Liver (tissue), 3 donors: ENCODE results near the gene CRHR2.

ENCODE experiments used
- EGR1 ChIP-seq, 2 donors: IDR thresholded peaks; 2 replicates each; pipeline ENCODE4 v1.6.1; 2016 to 2018; ENCODE audit warnings: antibody characterized with exemption in 2 of 2, low read depth in 2 of 2
- FOXA2 ChIP-seq: IDR thresholded peaks from 2 replicates; pipeline ENCODE4 v1.6.1; 2016; ENCODE audit warnings: antibody characterized with exemption
- GABPA ChIP-seq, 2 donors: IDR thresholded peaks in 1 of 2; conservative IDR thresholded peaks in 1 of 2; 2 replicates each; pipeline ENCODE4 v1.6.1; 2016; ENCODE audit warnings: antibody characterized with exemption in 2 of 2, mild to moderate bottlenecking in 1 of 2, moderate library complexity in 1 of 2
- JUND ChIP-seq, 2 donors: IDR thresholded peaks; 2 replicates each; pipeline ENCODE4 v1.6.1; 2016; ENCODE audit warnings: antibody characterized with exemption in 2 of 2
- RAD21 ChIP-seq, 2 donors: IDR thresholded peaks; 2 replicates each; pipeline ENCODE4 v1.6.1; 2016; ENCODE audit warnings: antibody characterized with exemption in 2 of 2, mild to moderate bottlenecking in 2 of 2
- RXRA ChIP-seq, 2 donors: IDR thresholded peaks; 2 replicates each; pipeline ENCODE4 v1.6.1; 2017 to 2018; ENCODE audit warnings: antibody characterized with exemption in 2 of 2, mild to moderate bottlenecking in 1 of 2
- TAF1 ChIP-seq: conservative IDR thresholded peaks from 2 replicates; pipeline ENCODE4 v1.6.1; 2016; ENCODE audit warnings: antibody characterized with exemption, mild to moderate bottlenecking
- YY1 ChIP-seq: IDR thresholded peaks from 2 replicates; pipeline ENCODE4 v1.6.1; 2016; ENCODE audit warnings: antibody characterized with exemption, mild to moderate bottlenecking
- TF ChIP-seq, protein P1 (sequence below): IDR thresholded peaks from 2 replicates; pipeline ENCODE4 v1.6.1; 2016; ENCODE audit warnings: antibody characterized with exemption
- TF ChIP-seq, protein P2 (sequence below): fragments of 150-350 bp; IDR thresholded peaks from 2 replicates; pipeline ENCODE4 v1.5.1; 2017; ENCODE audit warnings: improper control_type of control experiment, low read depth, low read length; ENCODE audit not compliant: missing input control
- TF ChIP-seq, protein P3 (sequence below): IDR thresholded peaks from 2 replicates; pipeline ENCODE4 v1.6.1; 2016; ENCODE audit warnings: antibody characterized with exemption, mild to moderate bottlenecking
- TF ChIP-seq, protein P4 (sequence below): IDR thresholded peaks from 2 replicates; pipeline ENCODE4 v1.6.1; 2016; ENCODE audit warnings: antibody characterized with exemption
- donor health status: healthy.
- donor health status: healthy.

DNA sequence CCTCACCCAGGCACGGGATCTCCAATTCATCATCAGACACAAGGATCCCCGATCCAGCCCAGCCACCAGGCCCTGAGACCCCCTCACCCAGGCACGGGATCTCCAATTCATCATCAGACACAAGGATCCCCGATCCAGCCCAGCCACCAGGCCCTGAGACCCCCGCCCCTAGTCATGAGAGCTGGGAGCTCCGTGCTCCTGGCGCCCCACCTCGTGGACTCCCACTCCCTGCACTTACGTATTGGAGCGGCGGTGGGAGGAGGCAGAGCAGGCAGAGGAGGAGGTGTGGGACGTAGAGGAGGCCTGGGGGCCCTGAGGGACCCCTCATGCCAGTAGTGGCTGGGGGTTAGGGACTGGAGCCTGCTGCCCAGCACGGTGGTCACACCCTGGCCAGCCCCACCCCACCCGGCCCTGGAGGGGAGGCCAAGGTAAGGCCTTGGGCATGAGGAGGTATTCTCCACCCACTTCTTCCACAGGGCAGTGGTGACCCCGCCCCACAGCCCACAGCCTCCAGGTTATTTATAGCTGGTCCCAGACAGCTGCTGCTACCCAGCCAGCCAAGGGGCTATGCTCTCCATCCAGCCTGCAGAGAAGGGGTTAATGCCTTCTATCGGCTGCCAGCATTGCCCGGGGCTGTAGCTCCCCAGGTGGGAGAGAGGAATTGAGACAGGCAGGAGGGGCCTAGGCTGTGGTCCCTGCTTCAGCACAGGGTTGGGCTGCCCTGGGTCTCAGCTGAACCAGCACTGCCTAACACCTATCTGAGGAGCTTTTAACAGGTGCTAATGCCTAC lies 17.6 kb upstream of the CRHR2 start:
- TF ChIP-seq, protein P1, sequence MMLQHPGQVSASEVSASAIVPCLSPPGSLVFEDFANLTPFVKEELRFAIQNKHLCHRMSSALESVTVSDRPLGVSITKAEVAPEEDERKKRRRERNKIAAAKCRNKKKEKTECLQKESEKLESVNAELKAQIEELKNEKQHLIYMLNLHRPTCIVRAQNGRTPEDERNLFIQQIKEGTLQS = no peak
- TF ChIP-seq, protein P2, sequence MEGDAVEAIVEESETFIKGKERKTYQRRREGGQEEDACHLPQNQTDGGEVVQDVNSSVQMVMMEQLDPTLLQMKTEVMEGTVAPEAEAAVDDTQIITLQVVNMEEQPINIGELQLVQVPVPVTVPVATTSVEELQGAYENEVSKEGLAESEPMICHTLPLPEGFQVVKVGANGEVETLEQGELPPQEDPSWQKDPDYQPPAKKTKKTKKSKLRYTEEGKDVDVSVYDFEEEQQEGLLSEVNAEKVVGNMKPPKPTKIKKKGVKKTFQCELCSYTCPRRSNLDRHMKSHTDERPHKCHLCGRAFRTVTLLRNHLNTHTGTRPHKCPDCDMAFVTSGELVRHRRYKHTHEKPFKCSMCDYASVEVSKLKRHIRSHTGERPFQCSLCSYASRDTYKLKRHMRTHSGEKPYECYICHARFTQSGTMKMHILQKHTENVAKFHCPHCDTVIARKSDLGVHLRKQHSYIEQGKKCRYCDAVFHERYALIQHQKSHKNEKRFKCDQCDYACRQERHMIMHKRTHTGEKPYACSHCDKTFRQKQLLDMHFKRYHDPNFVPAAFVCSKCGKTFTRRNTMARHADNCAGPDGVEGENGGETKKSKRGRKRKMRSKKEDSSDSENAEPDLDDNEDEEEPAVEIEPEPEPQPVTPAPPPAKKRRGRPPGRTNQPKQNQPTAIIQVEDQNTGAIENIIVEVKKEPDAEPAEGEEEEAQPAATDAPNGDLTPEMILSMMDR = no peak
- TF ChIP-seq EGR1 (IDR thresholded peaks at IDR 0.05; ENCODE audit: low read depth in 2 of 2) (no peak), FOXA2 (no peak), YY1 (no peak), GABPA (IDR thresholded peaks at IDR 0.05 in 1 of 2, conservative IDR thresholded peaks at IDR 0.05 in 1 of 2) (no peak), TAF1 (no peak), JUND (IDR thresholded peaks at IDR 0.05) (no peak), RAD21 (IDR thresholded peaks at IDR 0.05) (no peak), RXRA (IDR thresholded peaks at IDR 0.05) (no peak)
- TF ChIP-seq, protein P3, sequence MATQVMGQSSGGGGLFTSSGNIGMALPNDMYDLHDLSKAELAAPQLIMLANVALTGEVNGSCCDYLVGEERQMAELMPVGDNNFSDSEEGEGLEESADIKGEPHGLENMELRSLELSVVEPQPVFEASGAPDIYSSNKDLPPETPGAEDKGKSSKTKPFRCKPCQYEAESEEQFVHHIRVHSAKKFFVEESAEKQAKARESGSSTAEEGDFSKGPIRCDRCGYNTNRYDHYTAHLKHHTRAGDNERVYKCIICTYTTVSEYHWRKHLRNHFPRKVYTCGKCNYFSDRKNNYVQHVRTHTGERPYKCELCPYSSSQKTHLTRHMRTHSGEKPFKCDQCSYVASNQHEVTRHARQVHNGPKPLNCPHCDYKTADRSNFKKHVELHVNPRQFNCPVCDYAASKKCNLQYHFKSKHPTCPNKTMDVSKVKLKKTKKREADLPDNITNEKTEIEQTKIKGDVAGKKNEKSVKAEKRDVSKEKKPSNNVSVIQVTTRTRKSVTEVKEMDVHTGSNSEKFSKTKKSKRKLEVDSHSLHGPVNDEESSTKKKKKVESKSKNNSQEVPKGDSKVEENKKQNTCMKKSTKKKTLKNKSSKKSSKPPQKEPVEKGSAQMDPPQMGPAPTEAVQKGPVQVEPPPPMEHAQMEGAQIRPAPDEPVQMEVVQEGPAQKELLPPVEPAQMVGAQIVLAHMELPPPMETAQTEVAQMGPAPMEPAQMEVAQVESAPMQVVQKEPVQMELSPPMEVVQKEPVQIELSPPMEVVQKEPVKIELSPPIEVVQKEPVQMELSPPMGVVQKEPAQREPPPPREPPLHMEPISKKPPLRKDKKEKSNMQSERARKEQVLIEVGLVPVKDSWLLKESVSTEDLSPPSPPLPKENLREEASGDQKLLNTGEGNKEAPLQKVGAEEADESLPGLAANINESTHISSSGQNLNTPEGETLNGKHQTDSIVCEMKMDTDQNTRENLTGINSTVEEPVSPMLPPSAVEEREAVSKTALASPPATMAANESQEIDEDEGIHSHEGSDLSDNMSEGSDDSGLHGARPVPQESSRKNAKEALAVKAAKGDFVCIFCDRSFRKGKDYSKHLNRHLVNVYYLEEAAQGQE = no peak
- TF ChIP-seq, protein P4, sequence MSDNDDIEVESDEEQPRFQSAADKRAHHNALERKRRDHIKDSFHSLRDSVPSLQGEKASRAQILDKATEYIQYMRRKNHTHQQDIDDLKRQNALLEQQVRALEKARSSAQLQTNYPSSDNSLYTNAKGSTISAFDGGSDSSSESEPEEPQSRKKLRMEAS = no peak
